ENCODE measurements around the gene KLF17. TPM values are rescaled to one million over a fixed set of nuclear protein-coding genes. Genes with fewer than 3 reads are reported as not detected.

KLF17 gene
- total and polyA plus RNA-seq, 2 of the 8 experiments (the other 6 are each of a cell fraction or from before 2014, with no cell fraction given), result not detected

GRCh38 chr1:44152692-44153091 lies 34.1 kb downstream of the KLF17 start:
- no peak overlapping the region for H2BK120ac ChIP-seq (replicated peaks; ENCODE audit: low read depth, low read length)
- no peaks in the 10 kb centered on the region for H3K23me2 ChIP-seq (ENCODE audit: low read depth, low read length)
- H2BK20ac ChIP-seq (ENCODE audit: low read length), result no peak overlapping the region
- H2BK12ac ChIP-seq (ENCODE audit: low read depth, low read length), result no peak overlapping the region; the same call in 1 of the 2 replicates
- no peak for DNase-seq (ENCODE audit: low read depth in 1 of 2, low spot score in 2 of 2)
- no peak overlapping the region for H3K4me2 ChIP-seq (ENCODE audit: insufficient read depth in 1 of 2, low read depth in 2 of 2, low read length in 2 of 2)
- no peaks in the 10 kb centered on the region for H3K79me2 ChIP-seq (ENCODE audit: control insufficient read depth in 1 of 2, insufficient read depth in 2 of 2, low read length in 2 of 2)
- no peaks in the 10 kb centered on the region for H3K27me3 ChIP-seq (replicated peaks in 1 of 4; ENCODE audit: control insufficient read depth in 3 of 4, extremely low read depth in 1 of 4, insufficient read depth in 3 of 4, low read length in 3 of 4)
- H3K14ac ChIP-seq (ENCODE audit: insufficient read length), result no peak overlapping the region
- H3K9me3 ChIP-seq (ENCODE audit: insufficient read depth in 2 of 2, low read depth in 1 of 2, low read length in 1 of 2), result no peaks in the 10 kb centered on the region
- no peak for FAIRE-seq
- H3K18ac ChIP-seq (ENCODE audit: extremely low read depth, low read length), result no peak overlapping the region
- no peak overlapping the region for H2AFZ ChIP-seq (ENCODE audit: low read length)
- H4K20me1 ChIP-seq (replicated peaks in 1 of 2; ENCODE audit: control insufficient read depth in 1 of 2, insufficient read depth in 2 of 2, low read length in 2 of 2), result no peaks in the 10 kb centered on the region
- H3K4me3 ChIP-seq (ENCODE audit: extremely low read depth in 1 of 4, insufficient read depth in 2 of 4, low read depth in 3 of 4, low read length in 4 of 4), result no peak overlapping the region
- H3K23ac ChIP-seq (ENCODE audit: insufficient read length), result no peak overlapping the region
- no peak overlapping the region for H3K27ac ChIP-seq (ENCODE audit: low read depth, low read length)
- 92% methylated on average over 1 of the region's 1 CpG; no CpG with 5 or more reads in 1 of the 2 experiments for WGBS, 2 experiments (ENCODE audit: extremely low coverage in 1 of 2, insufficient coverage in 1 of 2, insufficient read length in 1 of 2, insufficient replicate concordance in 2 of 2, low coverage in 1 of 2, low lambda C conversion rate in 2 of 2, missing lambda C conversion rate in 1 of 2)
- ChIA-PET CTCF (ENCODE audit: partially characterized antibody) (interaction anchor here (2.7 kb wide), 1 partner anchor 17 kb away, joined by 8 read pairs; no protein-coding TSS in a partner anchor), POLR2A (ENCODE audit: partially characterized antibody) (interaction anchor here (1.2 kb wide), 1 partner anchor 17 kb away, joined by 3 read pairs; no protein-coding TSS in a partner anchor)
- H3K9ac ChIP-seq (replicated peaks in 1 of 4; ENCODE audit: extremely low read depth in 1 of 4, low read depth in 3 of 4, low read length in 3 of 4), result no peak overlapping the region
- no peak overlapping the region for H4K5ac ChIP-seq (ENCODE audit: insufficient read length, low read depth, low read length)
- H2BK5ac ChIP-seq (ENCODE audit: low read depth, low read length), result no peak overlapping the region
- TF ChIP-seq CHD2 (IDR thresholded peaks at IDR 0.05; ENCODE audit: low read length) (no peak), RNF2 (IDR thresholded peaks at IDR 0.05; ENCODE audit: borderline replicate concordance, low read depth, low read length, missing control alignments, poor library complexity, severe bottlenecking) (no peak), CTBP2 (IDR thresholded peaks at IDR 0.05; ENCODE audit: borderline replicate concordance, insufficient read depth, insufficient read length, low read length) (no peak), TCF12 (IDR thresholded peaks at IDR 0.05; ENCODE audit: low read depth, low read length) (no peak), GTF2F1 (IDR thresholded peaks at IDR 0.05; ENCODE audit: borderline replicate concordance, low read depth, low read length) (no peak), TAF7 (optimal IDR thresholded peaks at IDR 0.05; ENCODE audit: borderline replicate concordance, low read depth, low read length) (no peak), NRF1 (IDR thresholded peaks at IDR 0.05; ENCODE audit: low read depth, low read length) (no peak), SAP30 (IDR thresholded peaks at IDR 0.05; ENCODE audit: insufficient read depth, insufficient replicate concordance, low read length) (no peak), JUN (IDR thresholded peaks at IDR 0.05; ENCODE audit: low read depth, low read length) (no peak)
- H3K4ac ChIP-seq (replicated peaks; ENCODE audit: insufficient read length, low read depth, low read length), result no peak overlapping the region
- H2BK15ac ChIP-seq (ENCODE audit: low read length), result no peak overlapping the region
- H2AK5ac ChIP-seq (ENCODE audit: low read depth, low read length), result no peak overlapping the region
- H4K91ac ChIP-seq (replicated peaks; ENCODE audit: insufficient read length, low read length), result no peak overlapping the region
- H3K79me1 ChIP-seq (ENCODE audit: low read depth, low read length), result no peaks in the 10 kb centered on the region
- H3K36me3 ChIP-seq (ENCODE audit: control insufficient read depth in 2 of 4, insufficient read depth in 4 of 4, low read length in 3 of 4), result no peaks in the 10 kb centered on the region
- H4K8ac ChIP-seq (ENCODE audit: extremely low read depth, insufficient read depth, low read length), result no peak overlapping the region
- H3K4me1 ChIP-seq (replicated peaks in 1 of 4; ENCODE audit: control insufficient read depth in 3 of 4, insufficient read depth in 4 of 4, low read length in 3 of 4), result peaks cover 0 to 9% (median 0%) of the 10 kb centered on the region in 4 experiments; a peak in 1 of 7 replicates
- no peak overlapping the region for H3K56ac ChIP-seq (replicated peaks; ENCODE audit: insufficient read length, low read depth, low read length)

Measured in H1 (cell line).